PFSK-1 (cell line): Measurements from ENCODE around the gene ATXN7L1.

Experiments used
- FOXP2 ChIP-seq: optimal IDR thresholded peaks from 2 replicates; pipeline ENCODE3; 2011; ENCODE audit warnings: borderline replicate concordance, control low read depth, inconsistent platforms; ENCODE audit not compliant: insufficient read depth; ENCODE audit errors: extremely low read length, extremely low read depth
- POLR2AphosphoS5 ChIP-seq: IDR thresholded peaks from 2 replicates; pipeline ENCODE4 v1.6.1; 2012; ENCODE audit warnings: low read depth, mild to moderate bottlenecking, control low read depth, low read length, moderate library complexity
- REST ChIP-seq, 2 experiments: IDR thresholded peaks; 2 replicates each; pipeline versions ENCODE4 v1.6.1 to v1.8.0; 2011 to 2012; ENCODE audit warnings: low read depth in 2 of 2, low read length in 2 of 2, control low read depth in 1 of 2, inconsistent platforms in 1 of 2, mild to moderate bottlenecking in 1 of 2, moderate library complexity in 1 of 2; ENCODE audit not compliant: insufficient read depth in 1 of 2
- SIN3A ChIP-seq: IDR thresholded peaks from 2 replicates; pipeline ENCODE4 v1.6.1; 2012; ENCODE audit warnings: mild to moderate bottlenecking, low read length, moderate library complexity, borderline replicate concordance; ENCODE audit not compliant: insufficient read depth
- TAF1 ChIP-seq: IDR thresholded peaks from 2 replicates; pipeline ENCODE4 v1.6.1; 2012; ENCODE audit warnings: low read length, control low read depth, borderline replicate concordance; ENCODE audit not compliant: insufficient read depth

ATXN7L1 gene

GRCh38 chr7:105802604-105803428, 73.6 kb downstream of the ATXN7L1 start:
- TF ChIP-seq REST (IDR thresholded peaks at IDR 0.05; ENCODE audit: insufficient read depth in 1 of 2, low read depth in 2 of 2, low read length in 2 of 2) = no peak
- no peak for TF ChIP-seq POLR2AphosphoS5
- TF ChIP-seq FOXP2 = no peak
- TF ChIP-seq TAF1 = no peak
- no peak for TF ChIP-seq SIN3A

- TF ChIP-seq SIN3A (no peak), POLR2AphosphoS5 (no peak), FOXP2 (no peak), REST (IDR thresholded peaks at IDR 0.05; ENCODE audit: insufficient read depth in 1 of 2, low read depth in 2 of 2, low read length in 2 of 2) (no peak), TAF1 (no peak)
These were observed 75.4 kb downstream of the ATXN7L1 start for GRCh38 chr7:105800849-105801534.

GRCh38 chr7:105800442-105800841, 76.0 kb downstream of the ATXN7L1 start:
- TF ChIP-seq FOXP2 (no peak), SIN3A (no peak), TAF1 (no peak), REST (IDR thresholded peaks at IDR 0.05; ENCODE audit: insufficient read depth in 1 of 2, low read depth in 2 of 2, low read length in 2 of 2) (no peak), POLR2AphosphoS5 (no peak)

GRCh38 chr7:105799677-105800076, 76.7 kb downstream of the ATXN7L1 start:
- TF ChIP-seq REST (IDR thresholded peaks at IDR 0.05; ENCODE audit: insufficient read depth in 1 of 2, low read depth in 2 of 2, low read length in 2 of 2) (no peak), FOXP2 (no peak), SIN3A (no peak), POLR2AphosphoS5 (no peak), TAF1 (no peak)
